Heart right ventricle (tissue), 16 donors: ENCODE data around the gene AFG1L. TPM values are rescaled to one million over a fixed set of nuclear protein-coding genes. Genes with fewer than 3 reads are reported as not detected.

ENCODE experiments used
- ATAC-seq, 8 donors: fragments of 200-7000 bp; cut with Tn5 transposase; one replicate each; pipeline ENCODE4 v1.9.1; 2020; ENCODE audit warnings: mild to moderate bottlenecking in 8 of 8, moderate library complexity in 8 of 8, moderate number of reproducible peaks in 1 of 8
- DNase-seq, 2 donors: peaks; one replicate each; pipeline ENCODE4 v3.0.0-alpha.2; 2020
- H3K27ac ChIP-seq, 10 donors: fragments of 200-600 bp; sonication (generic) in 2 of 10; one replicate each; pipeline versions ENCODE4 v1.5.0 to v1.8.0; 2020 to 2022; ENCODE audit warnings: mild to moderate bottlenecking in 3 of 10
- H3K27me3 ChIP-seq, 7 donors: fragments of 200-600 bp; one replicate each; pipeline ENCODE4 v1.8.0; 2021 to 2022; ENCODE audit warnings: mild to moderate bottlenecking in 2 of 7
- H3K36me3 ChIP-seq, 9 donors: fragments of 200-600 bp; sonication (generic) in 1 of 9; one replicate each; pipeline versions ENCODE4 v1.5.0 to v1.8.0; 2020 to 2022; ENCODE audit warnings: mild to moderate bottlenecking in 2 of 9
- H3K4me1 ChIP-seq, 9 donors: fragments of 200-600 bp; sonication (generic) in 1 of 9; one replicate each; pipeline versions ENCODE4 v1.5.0 to v1.8.0; 2020 to 2022; ENCODE audit warnings: mild to moderate bottlenecking in 4 of 9
- H3K4me3 ChIP-seq, 10 donors: fragments of 200-600 bp; sonication (generic) in 2 of 10; one replicate each; pipeline versions ENCODE4 v1.5.0 to v1.8.0; 2020 to 2022; ENCODE audit warnings: mild to moderate bottlenecking in 7 of 10, moderate library complexity in 2 of 10
- H3K9me3 ChIP-seq, 11 donors: fragments of 200-600 bp in 10 of 11; sonication (generic) in 2 of 11; one replicate each; pipeline versions ENCODE4 v1.5.0 to v1.8.0; 2013 to 2022; ENCODE audit warnings: mild to moderate bottlenecking in 2 of 11, control low read depth in 1 of 11, moderate library complexity in 1 of 11
- CTCF ChIP-seq, 9 donors: fragments of 200-600 bp; sonication (generic) in 2 of 9; IDR thresholded peaks; one replicate each; pipeline versions ENCODE4 v1.5.0 to v1.8.0; 2021 to 2022; ENCODE audit warnings: antibody characterized with exemption in 9 of 9, mild to moderate bottlenecking in 5 of 9, moderate library complexity in 1 of 9
- WGBS, 2 donors: extraction: QIAGEN DNeasy Blood & Tissue Kit; methylation state at CpG; one replicate each; pipeline ENCODE4 v1.1.7; 2013; ENCODE audit warnings: inconsistent platforms in 1 of 2; 5-methylcytosine and 5-hydroxymethylcytosine counted together
- intact Hi-C, 10 donors: fragments of 100-400 bp; cut with DNase I; formaldehyde crosslinking; loops; one replicate each; pipeline versions ENCODE4 v1.11.1 to v1.14.2; 2022
- polyA plus RNA-seq, 2 donors: library from polyadenylated mRNA; stranded (reverse); fragments of 200-250 nt; gene quantifications; one replicate each; pipeline ENCODE4 v1.2.3, GENCODE V29; 2013
- total RNA-seq, 10 donors: library from RNA; stranded (reverse); fragmentation: NEBNext Ultra II Directional in 3 of 10; extraction: Animal tissue kit (Norgen Biotek cat#: 25700) in 3 of 10; gene quantifications; one replicate each; pipeline versions ENCODE4 v1.2.1 to v1.2.4, GENCODE V29; 2021 to 2023
- donor health status: Arrhythmogenic right ventricular cardiomyopathy.
- donor health status: ischemic (EF 13 %, LVEDD 7.1; RV severe dilation, severe dysfunction).
- donor health status: healthy with polysubstance abuse.
- donor health status: DM: no; HTN: yes; CAD: no.
- donor health status: DM: no; HTN: no; CAD: no.
- donor health status: ischemic (EF 25% LVEDD 6.9; RV normal size, moderate dysfunction).
- donor health status: ischemic (EF 25% LVEDD 5.7; RV mildly dilated, moderate dysfunction).
- donor health status: healthy.
- donor health status: DM: yes; HTN: yes; CAD: no.
- donor health status: Ischemic cardiomyopathy.
- donor health status: ischemic (EF 35%, LVEDD 5.7; RV mildly dilated, moderate dysfunction).
- donor health status: nonischemic (EF 11% LVEDD 7.7; RV severe dilation, severe dysfunction).
- donor health status: DM: yes; HTN: yes; CAD: no.
- donor health status: PGD.
- donor health status: ischemic (EF 29% LVEDD 5.4; RV normal size, mild dysfunction).
- donor health status: nonischemic (EF 23%, LVEDD 6.1; RV moderate dilation, normal function).

The AFG1L gene
- total and polyA plus RNA-seq, 12 donors = 1.9 to 18.8 (median 12.8) TPM

DNA sequence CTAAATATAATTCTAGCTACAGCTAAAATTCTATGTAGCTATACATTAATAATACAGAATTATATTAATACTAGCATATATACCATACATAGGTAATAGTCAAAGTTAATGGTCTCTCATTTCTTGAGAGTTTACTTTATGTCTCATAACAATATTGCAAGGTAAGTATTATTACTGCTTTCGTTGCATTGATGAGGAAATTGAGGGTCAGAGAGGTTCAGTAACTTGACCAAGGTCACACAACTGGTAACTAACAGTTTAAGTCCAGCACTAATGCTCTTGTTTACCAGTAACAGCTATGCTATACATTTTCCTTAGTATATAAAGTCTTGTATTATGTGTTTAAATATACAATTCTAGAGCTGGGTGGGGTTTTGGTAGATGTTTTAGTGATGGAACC lies 67.6 kb downstream of the AFG1L start:
- Histone ChIP-seq H3K36me3 (peaks cover 0 to 17% (median 5%) of the 10 kb centered on the region in 9 donors), H3K9me3 (no peaks in the 10 kb centered on the region)

DNA sequence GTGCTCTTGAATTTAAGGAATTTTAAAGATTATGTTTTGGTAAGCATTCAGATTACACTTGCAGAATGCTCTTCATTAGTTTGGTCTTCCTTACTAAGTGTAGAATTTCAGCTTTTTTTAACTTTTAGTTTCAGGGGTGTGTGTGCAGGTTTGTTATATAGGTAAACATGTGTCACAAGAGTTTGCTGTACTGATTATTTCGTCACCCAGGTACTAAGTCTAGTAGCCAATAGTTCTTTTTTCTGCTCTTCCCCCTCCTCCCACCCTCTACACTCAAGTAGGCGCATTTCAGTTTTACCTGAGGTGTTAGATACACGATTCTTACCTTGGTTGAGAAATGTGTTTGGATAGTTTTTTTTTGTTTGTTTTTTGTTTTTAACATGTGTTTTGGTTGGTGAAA lies 68.3 kb downstream of the AFG1L start:
- H3K27me3 ChIP-seq = no peaks in the 10 kb centered on the region
- no peak overlapping the region for H3K27ac ChIP-seq
- H3K4me3 ChIP-seq = no peak overlapping the region
- ATAC-seq (no peak), DNase-seq (no peak)
- no peak for TF ChIP-seq CTCF (IDR thresholded peaks at IDR 0.05)
- peaks cover 0 to 11% (median 0%) of the 10 kb centered on the region in 9 donors for H3K36me3 ChIP-seq
- H3K4me1 ChIP-seq = peaks cover 0 to 8% (median 0%) of the 10 kb centered on the region in 9 donors
- H3K9me3 ChIP-seq = no peaks in the 10 kb centered on the region
- WGBS, 2 donors = 74 to 88% methylated on average over 3 of the region's 3 CpGs
- intact Hi-C loops = loop anchor here in 1 of 10 donors (5.0 kb wide), 1 partner anchor 129 kb away; no protein-coding TSS in a partner anchor

More for the DNA sequence above, 67.6 kb downstream of the AFG1L start:
- DNase-seq (no peak), ATAC-seq (no peak)
- no peak overlapping the region for H3K27ac ChIP-seq
- TF ChIP-seq CTCF (IDR thresholded peaks at IDR 0.05) = no peak
- intact Hi-C loops = loop anchor here in 1 of 10 donors (5.0 kb wide), 1 partner anchor 130 kb away; no protein-coding TSS in a partner anchor
- no peaks in the 10 kb centered on the region for H3K27me3 ChIP-seq
- peaks cover 0 to 8% (median 0%) of the 10 kb centered on the region in 9 donors for H3K4me1 ChIP-seq
- WGBS, 2 donors = 87 to 98% methylated on average over 1 of the region's 1 CpG
- H3K4me3 ChIP-seq = no peak overlapping the region

DNA sequence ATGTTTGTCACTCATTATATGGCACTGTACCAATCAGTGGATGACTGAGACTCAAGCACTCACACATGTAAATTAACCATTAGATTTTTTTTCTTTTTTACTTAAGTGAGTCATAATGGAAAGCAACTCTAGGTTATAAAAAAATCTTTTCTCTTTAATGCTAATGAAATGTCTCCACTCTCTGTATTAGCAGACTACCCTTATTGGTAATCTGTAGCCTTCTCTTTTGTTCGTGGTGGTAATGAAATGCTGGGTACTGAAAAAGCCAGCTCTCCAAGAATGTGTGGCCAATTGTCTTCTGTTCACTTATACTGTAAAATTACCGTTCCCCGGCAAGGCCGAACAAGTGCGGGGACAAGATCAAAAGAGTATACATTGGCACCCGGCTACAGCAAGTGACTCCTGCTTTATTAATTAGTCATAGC lies 69.0 kb downstream of the AFG1L start:
- DNase-seq = no peak
- 92 to 94% methylated on average over 6 of the region's 6 CpGs for WGBS, 2 donors
- H3K4me1 ChIP-seq = peaks cover 0 to 8% (median 0%) of the 10 kb centered on the region in 9 donors
- H3K27ac ChIP-seq = no peak overlapping the region
- no peak overlapping the region for H3K4me3 ChIP-seq
- H3K36me3 ChIP-seq = peaks cover 0 to 4% (median 0%) of the 10 kb centered on the region in 9 donors
- intact Hi-C loops = loop anchor here in 1 of 10 donors (5.0 kb wide), 1 partner anchor 128 kb away; no protein-coding TSS in a partner anchor
- H3K27me3 ChIP-seq = no peaks in the 10 kb centered on the region
- no peak for TF ChIP-seq CTCF (IDR thresholded peaks at IDR 0.05)
- ATAC-seq = no peak
- no peaks in the 10 kb centered on the region for H3K9me3 ChIP-seq

- Histone ChIP-seq H3K27ac (no peak overlapping the region), H3K27me3 (no peaks in the 10 kb centered on the region), H3K4me3 (no peak overlapping the region), H3K36me3 (no peaks in the 10 kb centered on the region), H3K9me3 (no peaks in the 10 kb centered on the region), H3K4me1 (peaks cover 0 to 8% (median 0%) of the 10 kb centered on the region in 9 donors)
- WGBS, 2 donors = 82 to 89% methylated on average over 3 of the region's 3 CpGs
- ATAC-seq = no peak
- no peak for DNase-seq
- intact Hi-C loops = loop anchor here in 1 of 10 donors (5.0 kb wide), 1 partner anchor 128 kb away; no protein-coding TSS in a partner anchor
- no peak for TF ChIP-seq CTCF (IDR thresholded peaks at IDR 0.05)
Observed at GRCh38 chr6:108364470-108364869, 69.6 kb downstream of the AFG1L start.
